Hepatic stellate cell (primary cell): ENCODE data around the gene LMBRD1.
"Not testable (repeated sequence)": the region's sequence is repeated elsewhere in the genome, so short reads cannot be mapped to it uniquely, and the experiment has no call there.

Experiments used
- DNase-seq: peaks from one replicate; pipeline ENCODE4 v3.0.0; 2011; ENCODE audit warnings: low spot score

LMBRD1 gene

GRCh38 chr6:69796642-69797390 is at the start of gene LMBRD1:
Gene LMBRD1 (minus strand): TSS chr6:69797010. CDS start chr6:69796881, 129 bp downstream.
- peak; percentile 89 for DNase-seq

- no peak for DNase-seq
Observed at GRCh38 chr6:69846312-69846711, 49.5 kb upstream of the LMBRD1 start.

DNA sequence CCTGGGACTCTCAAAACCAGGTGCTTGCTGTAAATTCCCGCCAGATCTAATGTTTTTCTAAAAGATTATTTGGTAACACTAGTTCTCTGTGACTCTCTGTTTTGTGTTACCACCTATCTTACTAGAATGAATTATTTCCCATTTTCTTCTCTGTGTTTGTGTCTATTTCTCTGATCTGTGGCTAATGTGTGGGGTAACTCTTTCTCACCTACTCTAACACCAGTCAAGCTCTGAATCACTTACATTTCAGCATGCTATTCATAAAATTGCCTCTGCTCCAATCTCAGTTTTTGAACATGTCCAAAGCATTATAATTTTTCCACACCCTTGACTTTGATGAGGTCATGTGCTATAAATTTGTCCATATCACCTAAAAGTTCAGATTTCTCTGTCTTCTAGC is 46.4 kb upstream of the LMBRD1 start:
- DNase-seq, result no peak

DNA sequence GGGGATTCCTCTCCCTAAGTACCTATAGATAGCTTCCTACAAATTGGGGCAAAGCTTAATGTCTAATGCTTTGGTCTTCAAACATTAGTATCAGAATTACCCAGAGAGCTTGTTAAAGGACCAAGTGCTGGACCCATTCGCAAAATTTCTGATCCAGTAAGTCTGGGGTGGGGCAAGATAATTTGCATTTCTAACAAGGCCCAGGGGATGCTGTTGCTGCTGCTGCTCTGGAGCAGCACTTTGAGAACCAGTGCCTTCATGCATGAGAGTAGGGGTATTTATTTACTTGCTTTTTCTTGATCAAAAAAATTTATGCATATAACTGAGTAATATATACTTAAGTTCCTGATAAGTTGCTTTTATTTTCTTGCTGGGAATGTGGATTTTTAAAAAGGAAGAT is 45.1 kb upstream of the LMBRD1 start:
- no peak for DNase-seq

DNA sequence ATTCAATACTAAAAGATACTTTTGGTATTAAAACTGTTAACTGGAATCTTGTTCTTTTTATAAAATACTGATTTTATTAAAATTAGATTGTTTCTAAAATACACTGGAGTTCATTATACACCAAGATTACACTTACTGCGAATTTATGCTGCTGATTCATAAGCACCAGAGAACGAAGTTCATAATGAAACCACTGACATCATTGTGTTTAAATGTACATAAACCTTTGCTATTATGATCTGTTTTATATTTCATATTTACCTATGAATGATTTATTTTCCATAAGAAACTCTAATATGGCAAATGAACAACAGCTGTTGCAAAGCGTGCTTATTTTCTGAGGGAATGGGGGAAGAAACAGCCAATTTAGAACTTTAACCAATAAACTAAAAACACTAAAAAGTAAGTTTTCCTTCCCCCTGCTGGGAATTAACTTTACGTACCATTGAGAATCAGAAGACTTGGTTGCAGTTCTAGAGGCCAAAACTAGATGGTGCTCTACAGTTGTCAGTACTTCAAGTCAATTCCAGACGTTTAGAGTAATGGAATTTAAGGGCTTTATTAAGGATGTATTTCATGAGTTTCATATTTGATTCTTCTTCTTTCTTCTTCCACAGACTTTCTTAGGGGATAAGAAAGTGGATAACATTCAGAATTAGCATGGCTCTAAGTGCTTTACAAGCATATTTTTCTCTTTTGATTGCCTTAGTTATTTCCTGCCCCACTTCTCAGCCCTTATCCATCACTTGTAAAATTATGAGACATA is 38.8 kb upstream of the LMBRD1 start:
- DNase-seq, result peak; percentile 3

- DNase-seq, result no peak
Observed at GRCh38 chr6:69832558-69832957, 35.7 kb upstream of the LMBRD1 start.

DNA sequence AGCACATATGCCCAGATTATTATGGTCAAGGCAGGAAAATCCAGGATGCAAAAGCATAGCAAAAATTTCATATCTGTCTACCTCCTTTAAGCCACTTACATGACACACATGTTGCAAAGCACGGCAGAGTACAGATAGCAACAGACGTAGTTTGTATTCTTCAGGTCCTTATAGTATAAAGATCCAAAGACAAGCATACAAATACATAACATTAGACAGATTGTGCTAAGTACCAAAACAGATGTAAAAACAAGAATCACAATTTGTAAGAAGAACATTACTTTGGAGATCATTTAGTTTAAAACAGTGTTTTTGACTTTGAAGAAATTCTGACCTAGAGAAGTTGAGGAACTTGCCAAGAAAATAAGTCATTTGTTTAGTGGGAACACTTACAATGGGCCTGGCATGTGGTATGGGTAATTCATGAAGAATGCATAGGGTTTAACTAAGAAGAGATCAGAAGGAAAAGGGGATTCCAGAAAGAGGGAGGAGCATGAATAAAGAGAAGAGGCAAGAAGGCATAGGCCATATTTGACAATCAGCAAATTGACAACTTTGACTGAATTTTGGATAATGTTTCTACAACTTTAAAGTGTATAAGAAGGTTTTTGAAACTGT is 30.6 kb upstream of the LMBRD1 start:
- DNase-seq, result no peak

DNA sequence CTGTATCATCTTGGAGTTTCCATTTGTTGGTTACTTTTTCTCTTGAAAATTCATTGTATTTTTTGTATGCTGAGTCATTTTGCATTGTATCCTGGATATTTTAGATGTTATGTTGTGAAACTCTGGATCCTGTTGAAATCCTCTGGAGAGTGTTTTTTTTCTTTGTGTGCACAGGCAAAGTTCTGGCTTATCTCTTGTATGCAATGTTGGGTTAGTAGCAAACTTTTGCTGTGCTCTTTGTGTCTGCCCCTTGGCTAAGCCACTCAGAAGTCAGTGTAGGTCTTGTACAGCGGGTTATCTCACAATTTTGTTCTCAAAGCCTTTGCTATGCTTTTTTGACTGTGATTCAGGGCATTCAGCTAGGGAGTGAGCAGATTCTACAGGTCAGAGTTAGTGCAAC is 29.1 kb upstream of the LMBRD1 start:
- no peak for DNase-seq

- DNase-seq, result not testable (repeated sequence)
Observed at GRCh38 chr6:69824355-69824754, 27.5 kb upstream of the LMBRD1 start.

GRCh38 chr6:69820438-69820837 is 23.6 kb upstream of the LMBRD1 start:
- no peak for DNase-seq

- DNase-seq, result no peak
Observed at GRCh38 chr6:69820018-69820417, 23.2 kb upstream of the LMBRD1 start.

GRCh38 chr6:69819138-69819537 is 22.3 kb upstream of the LMBRD1 start:
- DNase-seq, result no peak

DNA sequence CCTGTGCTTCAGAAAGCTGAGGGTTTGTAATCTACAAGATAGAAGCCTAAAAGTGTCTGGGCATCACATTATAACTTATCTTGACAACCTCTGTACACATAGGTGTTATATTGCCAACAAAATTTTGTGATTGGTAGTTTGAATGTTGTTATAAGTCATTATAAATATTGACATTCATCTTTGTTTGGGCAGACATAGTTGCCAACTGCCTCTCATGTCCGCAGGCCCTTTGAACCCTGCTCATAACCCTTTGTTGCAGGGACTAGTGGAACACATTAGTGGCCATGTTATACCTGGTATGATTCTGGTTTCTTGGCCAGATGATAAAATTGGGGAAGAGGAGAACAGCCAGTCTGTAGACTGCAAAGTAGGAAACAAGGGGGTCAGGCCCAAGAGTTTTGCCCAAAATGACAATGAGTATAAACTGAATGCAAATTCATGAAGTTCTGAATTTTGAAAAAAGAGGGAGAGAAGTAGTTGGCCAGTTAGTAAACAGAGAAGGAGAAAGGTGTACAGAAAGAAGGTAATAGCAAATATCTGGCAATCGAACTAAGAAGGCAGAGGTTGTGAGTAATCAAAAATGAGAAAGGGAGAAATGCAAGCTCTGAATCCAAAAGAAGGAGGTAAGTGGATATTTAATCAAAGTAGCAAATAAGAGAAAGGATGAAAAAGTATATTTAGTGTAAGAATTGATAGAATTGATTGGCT is 21.6 kb upstream of the LMBRD1 start:
- no peak for DNase-seq

- DNase-seq, result no peak
Observed at GRCh38 chr6:69817358-69817757, 20.5 kb upstream of the LMBRD1 start.

DNA sequence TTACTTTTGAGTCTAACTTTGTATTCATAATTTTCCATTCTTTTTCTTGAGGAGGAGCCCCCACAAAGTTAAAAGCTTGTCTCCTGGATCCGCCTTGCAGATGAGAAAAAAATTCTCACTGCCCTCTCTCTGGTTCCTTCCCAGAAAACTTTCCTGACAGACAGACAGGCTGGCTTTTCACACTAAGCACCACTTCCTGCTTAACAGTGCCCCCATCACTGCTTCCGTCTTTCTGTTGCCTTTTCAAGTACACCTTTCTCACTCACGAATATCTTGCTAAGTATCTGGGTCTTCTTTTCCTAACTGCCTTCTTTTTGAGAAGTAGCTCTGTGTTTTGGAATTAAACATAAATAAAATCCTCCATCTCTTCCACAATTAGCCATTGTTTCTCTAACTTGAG is 19.8 kb upstream of the LMBRD1 start:
- no peak for DNase-seq

- no peak for DNase-seq
Observed at GRCh38 chr6:69816026-69816425, 19.2 kb upstream of the LMBRD1 start.

- no peak for DNase-seq
Observed at GRCh38 chr6:69813508-69813907, 16.7 kb upstream of the LMBRD1 start.

DNA sequence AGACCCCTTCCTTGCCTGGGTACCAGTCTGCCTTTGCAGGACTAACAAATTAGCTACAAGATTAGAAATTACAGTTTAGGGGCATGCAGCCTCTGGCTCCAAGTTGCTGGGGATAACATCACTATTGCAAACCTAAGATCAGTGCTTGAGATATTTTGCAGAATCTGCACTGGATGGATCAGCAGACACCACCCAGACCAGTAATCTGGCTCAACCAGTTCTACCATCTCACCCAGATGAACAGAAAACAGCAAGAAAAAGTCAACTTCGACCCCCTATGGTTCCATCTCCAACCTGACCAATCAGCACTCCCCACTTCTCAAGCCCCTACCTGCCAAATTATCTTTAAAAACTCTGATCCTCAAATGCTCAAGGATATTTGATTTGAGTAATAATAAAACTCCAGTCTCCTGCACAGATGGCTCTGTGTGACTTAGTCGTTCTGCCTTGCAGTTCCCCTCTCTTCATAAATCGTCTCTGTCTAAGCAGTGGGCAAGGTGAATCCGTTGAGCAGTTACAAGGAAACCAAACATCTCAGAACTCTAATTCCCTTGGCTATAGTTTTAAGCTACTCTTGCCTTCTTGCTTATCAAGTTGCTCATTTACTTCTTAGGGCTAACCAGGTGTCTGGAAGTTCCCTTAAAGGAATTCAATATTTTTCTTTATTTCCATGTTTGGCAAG is 16.1 kb upstream of the LMBRD1 start:
- DNase-seq, result no peak

- DNase-seq, result no peak
Observed at GRCh38 chr6:69802995-69803394, 6.2 kb upstream of the LMBRD1 start.

DNA sequence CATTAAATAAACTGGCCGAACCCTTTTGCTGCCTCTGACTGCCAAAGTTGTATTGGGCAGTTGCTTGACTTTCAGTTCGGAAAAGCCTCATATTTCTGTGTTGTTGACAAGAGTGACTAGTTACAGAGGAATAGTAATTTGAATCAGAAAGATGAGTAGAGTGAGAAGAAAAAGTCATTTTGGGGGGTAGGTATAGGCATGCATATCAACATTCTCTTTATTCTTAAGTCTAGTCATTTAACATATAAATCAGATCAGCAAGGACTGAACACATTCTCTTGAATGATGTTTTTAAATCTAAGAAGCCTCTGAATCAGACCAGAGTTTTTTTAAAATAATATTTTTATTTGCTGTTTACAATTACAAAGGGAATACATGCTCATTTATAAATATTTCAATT is 4.9 kb upstream of the LMBRD1 start:
- no peak for DNase-seq

DNA sequence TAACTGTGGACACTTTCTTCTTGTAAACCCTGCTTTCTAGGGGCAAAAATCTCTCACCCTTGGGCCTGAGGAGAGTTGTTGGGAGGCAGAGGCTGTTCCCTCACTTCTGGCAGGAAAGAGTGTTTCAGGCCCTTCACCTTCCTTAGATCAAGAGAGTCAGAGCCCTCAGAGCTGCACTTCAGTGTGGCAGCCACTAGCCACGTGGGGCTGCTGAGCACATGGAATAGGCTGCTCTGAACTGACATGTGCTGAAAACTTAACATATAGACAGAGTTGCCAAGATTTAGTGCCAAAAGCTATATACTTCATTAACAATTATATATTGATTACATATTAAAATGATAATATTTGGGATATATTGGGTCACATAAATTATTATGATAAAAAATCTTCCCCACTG is 4.4 kb upstream of the LMBRD1 start:
- DNase-seq, result no peak

DNA sequence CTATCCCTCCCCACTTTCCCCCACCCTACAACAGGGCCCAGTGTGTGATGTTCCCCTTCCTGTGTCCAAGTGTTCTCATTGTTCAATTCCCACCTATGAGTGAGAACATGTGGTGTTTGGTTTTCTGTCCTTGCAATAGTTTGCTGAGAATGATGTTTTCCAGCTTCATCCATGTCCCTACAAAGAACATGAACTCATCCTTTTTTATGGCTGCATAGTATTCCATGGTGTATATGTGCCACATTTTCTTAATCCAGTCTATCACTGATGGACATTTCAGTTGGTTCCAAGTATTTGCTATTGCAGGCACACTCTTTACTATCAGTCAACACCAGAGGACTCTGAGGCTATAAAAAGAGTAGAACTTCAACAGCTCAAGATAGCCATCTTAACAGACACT is 2.0 kb upstream of the LMBRD1 start:
- DNase-seq, result not testable (repeated sequence)
